ENCODE results near the gene RCBTB2.

RCBTB2 gene

GRCh38 chr13:48542138-48542537, 9.3 kb upstream of the RCBTB2 start:
- Histone ChIP-seq H3F3A (ENCODE audit: insufficient read depth, low read length) (no peaks in the 10 kb centered on the region), H3K36me3 (ENCODE audit: insufficient read depth, low read length) (no peaks in the 10 kb centered on the region), H3K79me2 (ENCODE audit: insufficient read depth, low read length) (no peaks in the 10 kb centered on the region), H3K4me2 (ENCODE audit: low read length) (no peak overlapping the region; the same call in 1 of the 2 replicates), H3K9me3 (ENCODE audit: low read length) (no peaks in the 10 kb centered on the region), H4K20me1 (ENCODE audit: insufficient read depth, low read length) (no peaks in the 10 kb centered on the region), H3K9ac (ENCODE audit: low read length) (no peak overlapping the region; the same call in 1 of the 2 replicates), H2AFZ (ENCODE audit: low read length) (no peak overlapping the region), H3K4me1 (ENCODE audit: insufficient read depth, low read length, severe bottlenecking) (peaks cover 13% of the 10 kb centered on the region), H3K9me2 (ENCODE audit: low read depth, low read length) (no peaks in the 10 kb centered on the region), H3K27me3 (ENCODE audit: insufficient read depth, low read length) (no peaks in the 10 kb centered on the region), H3K27ac (ENCODE audit: low read depth, low read length, poor library complexity, severe bottlenecking) (no peak overlapping the region), H3K4me3 (ENCODE audit: low read depth, low read length, poor library complexity, severe bottlenecking) (no peak overlapping the region)
- no peak for TF ChIP-seq EZH2 (IDR thresholded peaks at IDR 0.05; ENCODE audit: borderline replicate concordance, low read length)
- TF ChIP-seq CTCF (IDR thresholded peaks at IDR 0.05; ENCODE audit: low read length), result no peak

GRCh38 chr13:48539550-48539949, 6.7 kb upstream of the RCBTB2 start:
- TF ChIP-seq CTCF (IDR thresholded peaks at IDR 0.05; ENCODE audit: low read length) (no peak), EZH2 (IDR thresholded peaks at IDR 0.05; ENCODE audit: borderline replicate concordance, low read length) (no peak)
- no peaks in the 10 kb centered on the region for H3K9me2 ChIP-seq (ENCODE audit: low read depth, low read length)
- H3K4me1 ChIP-seq (ENCODE audit: insufficient read depth, low read length, severe bottlenecking), result peaks cover 13% of the 10 kb centered on the region
- H4K20me1 ChIP-seq (ENCODE audit: insufficient read depth, low read length), result no peaks in the 10 kb centered on the region
- H3K27ac ChIP-seq (ENCODE audit: low read depth, low read length, poor library complexity, severe bottlenecking), result no peak overlapping the region
- H3K4me2 ChIP-seq (ENCODE audit: low read length), result no peak overlapping the region
- H3K36me3 ChIP-seq (ENCODE audit: insufficient read depth, low read length), result no peaks in the 10 kb centered on the region
- no peaks in the 10 kb centered on the region for H3K9me3 ChIP-seq (ENCODE audit: low read length)
- H2AFZ ChIP-seq (ENCODE audit: low read length), result no peak overlapping the region
- H3K9ac ChIP-seq (ENCODE audit: low read length), result no peak overlapping the region
- no peak overlapping the region for H3K4me3 ChIP-seq (ENCODE audit: low read depth, low read length, poor library complexity, severe bottlenecking)
- H3F3A ChIP-seq (ENCODE audit: insufficient read depth, low read length), result no peaks in the 10 kb centered on the region
- no peaks in the 10 kb centered on the region for H3K27me3 ChIP-seq (ENCODE audit: insufficient read depth, low read length)
- H3K79me2 ChIP-seq (ENCODE audit: insufficient read depth, low read length), result no peaks in the 10 kb centered on the region

GRCh38 chr13:48536621-48537250, 3.9 kb upstream of the RCBTB2 start:
- TF ChIP-seq CTCF (IDR thresholded peaks at IDR 0.05; ENCODE audit: low read length) (no peak), EZH2 (IDR thresholded peaks at IDR 0.05; ENCODE audit: borderline replicate concordance, low read length) (no peak)
- Histone ChIP-seq H3K4me3 (ENCODE audit: low read depth, low read length, poor library complexity, severe bottlenecking) (no peak overlapping the region), H3F3A (ENCODE audit: insufficient read depth, low read length) (no peaks in the 10 kb centered on the region), H3K4me2 (ENCODE audit: low read length) (no peak overlapping the region), H4K20me1 (ENCODE audit: insufficient read depth, low read length) (no peaks in the 10 kb centered on the region), H3K9ac (ENCODE audit: low read length) (no peak overlapping the region), H3K27ac (ENCODE audit: low read depth, low read length, poor library complexity, severe bottlenecking) (no peak overlapping the region), H3K27me3 (ENCODE audit: insufficient read depth, low read length) (no peaks in the 10 kb centered on the region), H3K79me2 (ENCODE audit: insufficient read depth, low read length) (no peaks in the 10 kb centered on the region), H2AFZ (ENCODE audit: low read length) (no peak overlapping the region), H3K9me2 (ENCODE audit: low read depth, low read length) (no peaks in the 10 kb centered on the region), H3K36me3 (ENCODE audit: insufficient read depth, low read length) (no peaks in the 10 kb centered on the region), H3K9me3 (ENCODE audit: low read length) (no peaks in the 10 kb centered on the region), H3K4me1 (ENCODE audit: insufficient read depth, low read length, severe bottlenecking) (peaks cover 17% of the 10 kb centered on the region)

All from OCI-LY1 (cell line).